Neural progenitor cell (in vitro differentiated cells): ENCODE data around the gene CYB5RL. TPM values are rescaled to one million over a fixed set of nuclear protein-coding genes. Genes with fewer than 3 reads are reported as not detected.

ENCODE experiments used
- DNase-seq: peaks from one replicate; pipeline ENCODE4 v3.0.0-alpha.2; 2016; ENCODE audit warnings: low spot score
- H2AFZ ChIP-seq: fragments of 200-600 bp; sonication (generic); replicated peaks from 2 replicates; pipeline ENCODE4 v1.6.1; 2016; ENCODE audit warnings: antibody characterized with exemption
- H3F3A ChIP-seq: fragments of 200-600 bp; sonication (generic); 2 replicates; pipeline ENCODE4 v1.6.1; 2016; ENCODE audit warnings: antibody characterized with exemption, low read depth
- H3K27ac ChIP-seq: fragments of 200-600 bp; sonication (generic); 2 replicates; pipeline ENCODE4 v1.5.1; 2016; ENCODE audit warnings: mild to moderate bottlenecking
- H3K27me3 ChIP-seq: fragments of 200-600 bp; sonication (generic); 2 replicates; pipeline ENCODE4 v1.6.1; 2016; ENCODE audit warnings: mild to moderate bottlenecking, moderate library complexity
- H3K36me3 ChIP-seq: fragments of 200-600 bp; sonication (generic); 2 replicates; pipeline ENCODE4 v1.5.1; 2016
- H3K4me1 ChIP-seq: fragments of 200-600 bp; sonication (generic); 2 replicates; pipeline ENCODE4 v1.6.1; 2016; ENCODE audit warnings: mixed run types
- H3K4me2 ChIP-seq: fragments of 200-600 bp; sonication (generic); 2 replicates; pipeline ENCODE4 v1.6.1; 2016
- H3K4me3 ChIP-seq: fragments of 200-600 bp; sonication (generic); 2 replicates; pipeline ENCODE4 v1.5.1; 2016
- H3K79me2 ChIP-seq: fragments of 200-600 bp; sonication (generic); 2 replicates; pipeline ENCODE4 v1.6.1; 2016; ENCODE audit warnings: low read depth
- H3K9ac ChIP-seq: fragments of 200-600 bp; sonication (generic); 2 replicates; pipeline ENCODE4 v1.6.1; 2016
- H3K9me3 ChIP-seq: fragments of 200-600 bp; sonication (generic); 2 replicates; pipeline ENCODE4 v1.5.1; 2016; ENCODE audit warnings: low read depth
- H4K20me1 ChIP-seq: fragments of 200-600 bp; sonication (generic); 2 replicates; pipeline ENCODE4 v1.6.1; 2016; ENCODE audit warnings: low read depth
- H3K27ac Mint-ChIP-seq: 3 replicates; pipeline ENCODE4 v1.8.0; 2021; ENCODE audit warnings: mixed read lengths
- H3K27me3 Mint-ChIP-seq: 2 replicates; pipeline ENCODE4 v1.8.0; 2022; ENCODE audit warnings: low read depth, mild to moderate bottlenecking, inconsistent platforms, moderate library complexity, mixed read lengths; ENCODE audit not compliant: insufficient read depth
- H3K36me3 Mint-ChIP-seq: 3 replicates; pipeline ENCODE4 v1.8.0; 2021; ENCODE audit warnings: mixed read lengths
- H3K4me1 Mint-ChIP-seq: 3 replicates; pipeline ENCODE4 v1.8.0; 2021; ENCODE audit warnings: mixed read lengths
- H3K4me3 Mint-ChIP-seq: 3 replicates; pipeline ENCODE4 v1.8.0; 2021; ENCODE audit warnings: mild to moderate bottlenecking, moderate library complexity, mixed read lengths
- H3K9me3 Mint-ChIP-seq: 3 replicates; pipeline ENCODE4 v1.8.0; 2020; ENCODE audit warnings: mixed read lengths
- EZH2 ChIP-seq: fragments of 200-600 bp; sonication (generic); IDR thresholded peaks from 2 replicates; pipeline ENCODE4 v1.6.1; 2017; ENCODE audit warnings: antibody characterized with exemption, mild to moderate bottlenecking, moderate library complexity
- EZH2phosphoT487 ChIP-seq: fragments of 200-600 bp; sonication (generic); IDR thresholded peaks from 2 replicates; pipeline ENCODE4 v1.6.1; 2017; ENCODE audit warnings: antibody characterized with exemption
- total RNA-seq: library from RNA; depleted of rRNA; stranded (reverse); fragments of >200 nt; gene quantifications from 2 replicates; pipeline ENCODE4 v1.2.3, GENCODE V29; 2015; ENCODE audit warnings: low replicate concordance
- TF ChIP-seq, protein P1 (sequence below): fragments of 200-600 bp; sonication (generic); IDR thresholded peaks from 2 replicates; pipeline ENCODE4 v1.5.1; 2017; ENCODE audit warnings: antibody characterized with exemption, mild to moderate bottlenecking

CYB5RL gene, protein sequence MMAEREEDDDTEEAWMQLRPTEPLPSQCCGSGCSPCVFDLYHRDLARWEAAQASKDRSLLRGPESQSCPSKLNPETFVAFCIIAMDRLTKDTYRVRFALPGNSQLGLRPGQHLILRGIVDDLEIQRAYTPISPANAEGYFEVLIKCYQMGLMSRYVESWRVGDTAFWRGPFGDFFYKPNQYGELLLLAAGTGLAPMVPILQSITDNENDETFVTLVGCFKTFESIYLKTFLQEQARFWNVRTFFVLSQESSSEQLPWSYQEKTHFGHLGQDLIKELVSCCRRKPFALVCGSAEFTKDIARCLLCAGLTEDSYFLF
- total RNA-seq: 6.4 and 9.0 TPM in 2 replicates

- peak within 1 kb of the TSS; percentile 83 for H3K4me3 ChIP-seq
- H3K4me1 ChIP-seq: peaks cover 9% of the 10 kb centered on the region
- no peaks in the 10 kb centered on the region for H3K36me3 ChIP-seq
- H3K27ac ChIP-seq: no peak within 1 kb of the TSS
- no peaks in the 10 kb centered on the region for H3F3A ChIP-seq
- peaks cover 2% of the 10 kb centered on the region for H3K27me3 Mint-ChIP-seq
- H3K27me3 ChIP-seq: no peaks in the 10 kb centered on the region
- peak within 1 kb of the TSS; percentile 90 for H3K9ac ChIP-seq
- peak; percentile 98 for DNase-seq
- peak within 1 kb of the TSS; percentile 85 for H2AFZ ChIP-seq
- H3K79me2 ChIP-seq: peaks cover 33% of the 10 kb centered on the region
- no peaks in the 10 kb centered on the region for H3K9me3 ChIP-seq
- H4K20me1 ChIP-seq: peaks cover 18% of the 10 kb centered on the region
- peak within 1 kb of the TSS; percentile 94 for H3K4me2 ChIP-seq
- H3K4me3 Mint-ChIP-seq: peak within 1 kb of the TSS; percentile 96
- peak within 1 kb of the TSS; percentile 84 for H3K27ac Mint-ChIP-seq
- H3K36me3 Mint-ChIP-seq: peaks cover 6% of the 10 kb centered on the region
- H3K4me1 Mint-ChIP-seq: peaks cover 26% of the 10 kb centered on the region
- no peaks in the 10 kb centered on the region for H3K9me3 Mint-ChIP-seq
- TF ChIP-seq, protein P1, sequence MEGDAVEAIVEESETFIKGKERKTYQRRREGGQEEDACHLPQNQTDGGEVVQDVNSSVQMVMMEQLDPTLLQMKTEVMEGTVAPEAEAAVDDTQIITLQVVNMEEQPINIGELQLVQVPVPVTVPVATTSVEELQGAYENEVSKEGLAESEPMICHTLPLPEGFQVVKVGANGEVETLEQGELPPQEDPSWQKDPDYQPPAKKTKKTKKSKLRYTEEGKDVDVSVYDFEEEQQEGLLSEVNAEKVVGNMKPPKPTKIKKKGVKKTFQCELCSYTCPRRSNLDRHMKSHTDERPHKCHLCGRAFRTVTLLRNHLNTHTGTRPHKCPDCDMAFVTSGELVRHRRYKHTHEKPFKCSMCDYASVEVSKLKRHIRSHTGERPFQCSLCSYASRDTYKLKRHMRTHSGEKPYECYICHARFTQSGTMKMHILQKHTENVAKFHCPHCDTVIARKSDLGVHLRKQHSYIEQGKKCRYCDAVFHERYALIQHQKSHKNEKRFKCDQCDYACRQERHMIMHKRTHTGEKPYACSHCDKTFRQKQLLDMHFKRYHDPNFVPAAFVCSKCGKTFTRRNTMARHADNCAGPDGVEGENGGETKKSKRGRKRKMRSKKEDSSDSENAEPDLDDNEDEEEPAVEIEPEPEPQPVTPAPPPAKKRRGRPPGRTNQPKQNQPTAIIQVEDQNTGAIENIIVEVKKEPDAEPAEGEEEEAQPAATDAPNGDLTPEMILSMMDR: no peak
- no peak for TF ChIP-seq EZH2phosphoT487
Measured at GRCh38 chr1:54199765-54200518, at the start of gene CYB5RL, which contains the start of gene MRPL37. Gene CYB5RL (minus strand): TSS chr1:54200030. CDS start chr1:54195616, 4,414 bp downstream. Gene MRPL37 (plus strand): TSS chr1:54200167. CDS start chr1:54200244, 77 bp downstream.

GRCh38 chr1:54248966-54249365 is 49.1 kb upstream of the CYB5RL start:
- H3K9me3 Mint-ChIP-seq: no peaks in the 10 kb centered on the region
- Histone ChIP-seq H3K36me3 (no peaks in the 10 kb centered on the region), H3K4me2 (no peak overlapping the region), H3K9me3 (no peaks in the 10 kb centered on the region), H3F3A (peaks cover 11% of the 10 kb centered on the region), H3K79me2 (no peaks in the 10 kb centered on the region), H3K9ac (no peak overlapping the region), H3K4me3 (no peak overlapping the region), H4K20me1 (peaks cover 75% of the 10 kb centered on the region), H3K27me3 (no peaks in the 10 kb centered on the region), H3K4me1 (peaks cover 13% of the 10 kb centered on the region), H3K27ac (no peak overlapping the region), H2AFZ (no peak overlapping the region)
- H3K36me3 Mint-ChIP-seq: peaks cover 13% of the 10 kb centered on the region
- H3K27me3 Mint-ChIP-seq: peaks cover 5% of the 10 kb centered on the region
- no peak overlapping the region for H3K27ac Mint-ChIP-seq
- no peak for DNase-seq
- H3K4me3 Mint-ChIP-seq: no peak overlapping the region
- no peak for TF ChIP-seq EZH2phosphoT487
- TF ChIP-seq EZH2: no peak
- TF ChIP-seq, protein P1: no peak
- peaks cover 14% of the 10 kb centered on the region for H3K4me1 Mint-ChIP-seq

- Histone ChIP-seq H3K4me2 (no peak overlapping the region), H3K4me3 (no peak overlapping the region), H3K36me3 (no peaks in the 10 kb centered on the region), H4K20me1 (peaks cover 74% of the 10 kb centered on the region), H3F3A (peaks cover 11% of the 10 kb centered on the region), H3K4me1 (peaks cover 13% of the 10 kb centered on the region), H3K9me3 (no peaks in the 10 kb centered on the region), H3K9ac (no peak overlapping the region), H2AFZ (no peak overlapping the region), H3K79me2 (no peaks in the 10 kb centered on the region), H3K27ac (no peak overlapping the region), H3K27me3 (no peaks in the 10 kb centered on the region)
- peaks cover 2% of the 10 kb centered on the region for H3K27me3 Mint-ChIP-seq
- TF ChIP-seq EZH2phosphoT487 (no peak), EZH2 (no peak)
- TF ChIP-seq, protein P1: no peak
- H3K4me3 Mint-ChIP-seq: no peak overlapping the region
- H3K4me1 Mint-ChIP-seq: peaks cover 14% of the 10 kb centered on the region
- DNase-seq: no peak
- no peak overlapping the region for H3K27ac Mint-ChIP-seq
- no peaks in the 10 kb centered on the region for H3K9me3 Mint-ChIP-seq
- H3K36me3 Mint-ChIP-seq: peaks cover 19% of the 10 kb centered on the region
Measured at GRCh38 chr1:54247863-54248515, 48.2 kb upstream of the CYB5RL start.
